Liver (tissue), 9 donors: ENCODE measurements around the gene HNRNPA1. TPM values are rescaled to one million over a fixed set of nuclear protein-coding genes. Genes with fewer than 3 reads are reported as not detected.

Experiments
- DNase-seq: peaks from one replicate; pipeline ENCODE4 v3.0.0-alpha.2; 2017; ENCODE audit warnings: low spot score
- H3K27ac ChIP-seq, 2 donors: one replicate each; pipeline ENCODE4 v1.7.0; 2013; ENCODE audit warnings: inconsistent platforms in 2 of 2, low read length in 2 of 2, control low read depth in 1 of 2, low read depth in 1 of 2, mild to moderate bottlenecking in 1 of 2
- H3K27me3 ChIP-seq, 4 donors: one replicate each; pipeline versions ENCODE4 v1.6.1 to v1.7.0; 2013; ENCODE audit warnings: low read length in 3 of 4, inconsistent platforms in 1 of 4, mild to moderate bottlenecking in 1 of 4, moderate library complexity in 1 of 4; ENCODE audit not compliant: control insufficient read depth in 4 of 4, insufficient read depth in 4 of 4
- H3K36me3 ChIP-seq, 4 donors: one replicate each; pipeline versions ENCODE4 v1.6.1 to v1.7.0; 2013; ENCODE audit warnings: low read length in 3 of 4, mild to moderate bottlenecking in 3 of 4, low read depth in 1 of 4, moderate library complexity in 1 of 4; ENCODE audit not compliant: control insufficient read depth in 4 of 4, insufficient read depth in 3 of 4
- H3K4me1 ChIP-seq, 4 donors: one replicate each; pipeline versions ENCODE4 v1.6.1 to v1.7.0; 2013; ENCODE audit warnings: low read length in 3 of 4, mild to moderate bottlenecking in 3 of 4, moderate library complexity in 1 of 4; ENCODE audit not compliant: control insufficient read depth in 4 of 4, insufficient read depth in 4 of 4
- H3K4me3 ChIP-seq, 3 donors: one replicate each; pipeline versions ENCODE4 v1.6.1 to v1.7.0; 2013; ENCODE audit warnings: low read length in 3 of 3, control low read depth in 1 of 3, low read depth in 1 of 3, mild to moderate bottlenecking in 1 of 3
- H3K9ac ChIP-seq, 2 donors: one replicate each; pipeline ENCODE4 v1.7.0; 2013; ENCODE audit warnings: low read length in 2 of 2, mild to moderate bottlenecking in 2 of 2, moderate library complexity in 2 of 2, control low read depth in 1 of 2, low read depth in 1 of 2
- H3K9me3 ChIP-seq, 4 donors: one replicate each; pipeline versions ENCODE4 v1.6.1 to v1.7.0; 2013; ENCODE audit warnings: low read length in 3 of 4; ENCODE audit not compliant: control insufficient read depth in 4 of 4
- ATF3 ChIP-seq: IDR thresholded peaks from 2 replicates; pipeline ENCODE4 v1.6.1; 2016; ENCODE audit warnings: antibody characterized with exemption
- CTCF ChIP-seq: fragments of 150-350 bp; IDR thresholded peaks from 2 replicates; pipeline ENCODE4 v1.5.1; 2017; ENCODE audit warnings: improper control_type of control experiment, low read depth, low read length; ENCODE audit not compliant: missing input control
- EGR1 ChIP-seq, 2 donors: IDR thresholded peaks; 2 replicates each; pipeline ENCODE4 v1.6.1; 2016 to 2018; ENCODE audit warnings: antibody characterized with exemption in 2 of 2, low read depth in 2 of 2
- FOXA1 ChIP-seq: IDR thresholded peaks from 2 replicates; pipeline ENCODE4 v1.6.1; 2016; ENCODE audit warnings: antibody characterized with exemption
- FOXA2 ChIP-seq: IDR thresholded peaks from 2 replicates; pipeline ENCODE4 v1.6.1; 2016; ENCODE audit warnings: antibody characterized with exemption
- GABPA ChIP-seq, 2 donors: IDR thresholded peaks in 1 of 2; conservative IDR thresholded peaks in 1 of 2; 2 replicates each; pipeline ENCODE4 v1.6.1; 2016; ENCODE audit warnings: antibody characterized with exemption in 2 of 2, mild to moderate bottlenecking in 1 of 2, moderate library complexity in 1 of 2
- HNF4G ChIP-seq: IDR thresholded peaks from 2 replicates; pipeline ENCODE4 v1.6.1; 2016; ENCODE audit warnings: antibody characterized with exemption
- MAX ChIP-seq: IDR thresholded peaks from 2 replicates; pipeline ENCODE4 v1.6.1; 2016; ENCODE audit warnings: antibody characterized with exemption
- RAD21 ChIP-seq, 2 donors: IDR thresholded peaks; 2 replicates each; pipeline ENCODE4 v1.6.1; 2016; ENCODE audit warnings: antibody characterized with exemption in 2 of 2, mild to moderate bottlenecking in 2 of 2
- RXRA ChIP-seq, 2 donors: IDR thresholded peaks; 2 replicates each; pipeline ENCODE4 v1.6.1; 2017 to 2018; ENCODE audit warnings: antibody characterized with exemption in 2 of 2, mild to moderate bottlenecking in 1 of 2
- SP1 ChIP-seq: IDR thresholded peaks from 2 replicates; pipeline ENCODE4 v1.6.1; 2018; ENCODE audit warnings: antibody characterized with exemption, mild to moderate bottlenecking
- TAF1 ChIP-seq: conservative IDR thresholded peaks from 2 replicates; pipeline ENCODE4 v1.6.1; 2016; ENCODE audit warnings: antibody characterized with exemption, mild to moderate bottlenecking
- YY1 ChIP-seq: IDR thresholded peaks from 2 replicates; pipeline ENCODE4 v1.6.1; 2016; ENCODE audit warnings: antibody characterized with exemption, mild to moderate bottlenecking
- WGBS: extraction: QIAGEN DNeasy Blood & Tissue Kit; methylation state at CpG from one replicate; pipeline ENCODE4 v1.1.7; 2013; 5-methylcytosine and 5-hydroxymethylcytosine counted together
- polyA plus RNA-seq, 2 donors: library from polyadenylated mRNA; stranded (reverse) in 1 of 2; unstranded in 1 of 2; fragments of 200-250 nt in 1 of 2; fragments of >200 nt in 1 of 2; fragmentation: Nextera tagmentation in 1 of 2; extraction: Ambion mirVana in 1 of 2; gene quantifications; one replicate each; pipeline versions ENCODE4 v1.2.1 to v1.2.3, GENCODE V29; 2013 to 2015
- total RNA-seq, 2 donors: library from RNA; depleted of rRNA; stranded (reverse); fragments of >200 nt; gene quantifications; one replicate each; pipeline ENCODE4 v1.2.3, GENCODE V29; 2014
- donor health status: healthy.
- donor health status: healthy.
- donor health status: healthy.
- donor health status: healthy.
- donor health status: healthy.

HNRNPA1 gene
- total and polyA plus RNA-seq, 4 donors = 81.0 to 274 (median 205) TPM

- H3K36me3 ChIP-seq = no peaks in the 10 kb centered on the region
- no peak for TF ChIP-seq SP1
- H3K27me3 ChIP-seq = no peaks in the 10 kb centered on the region
- H3K4me3 ChIP-seq = no peak overlapping the region
- no peak for DNase-seq
- H3K9me3 ChIP-seq = no peaks in the 10 kb centered on the region
- H3K4me1 ChIP-seq = peaks cover 0 to 15% (median 10%) of the 10 kb centered on the region in 4 donors
- WGBS = 92% methylated on average over 3 of the region's 3 CpGs
- H3K9ac ChIP-seq = no peak overlapping the region
- no peak overlapping the region for H3K27ac ChIP-seq
Measured at GRCh38 chr12:54276368-54276767, 4.2 kb upstream of the HNRNPA1 start.

- TF ChIP-seq SP1 = no peak
- TF ChIP-seq ATF3 = no peak
- TF ChIP-seq RXRA (IDR thresholded peaks at IDR 0.05) = no peak
- no peak for TF ChIP-seq MAX
- TF ChIP-seq FOXA1 = no peak
- no peak for DNase-seq
- no peak overlapping the region for H3K27ac ChIP-seq
- no peak overlapping the region for H3K4me3 ChIP-seq
- H3K9me3 ChIP-seq = no peaks in the 10 kb centered on the region
- H3K9ac ChIP-seq = no peak overlapping the region
- WGBS = 61% methylated on average over 5 of the region's 5 CpGs
- H3K36me3 ChIP-seq = peaks cover 4 to 13% (median 8%) of the 10 kb centered on the region in 4 donors
- H3K4me1 ChIP-seq = peaks cover 0 to 30% (median 21%) of the 10 kb centered on the region in 4 donors
- no peaks in the 10 kb centered on the region for H3K27me3 ChIP-seq
Measured at GRCh38 chr12:54277823-54278276, 2.7 kb upstream of the HNRNPA1 start.

- peak overlapping the region; percentile 81 to 94 for H3K27ac ChIP-seq
- no peak for DNase-seq
- H3K4me3 ChIP-seq = peak overlapping the region; percentile 53 to 92 (median 73)
- no peaks in the 10 kb centered on the region for H3K27me3 ChIP-seq
- peak overlapping the region; percentile 63 to 72 for H3K9ac ChIP-seq
- TF ChIP-seq HNF4G = peak; percentile 9
- no peak for TF ChIP-seq CTCF
- H3K9me3 ChIP-seq = no peaks in the 10 kb centered on the region
- peaks cover 7 to 27% (median 21%) of the 10 kb centered on the region in 4 donors for H3K36me3 ChIP-seq
- under 1% methylated on average over 19 of the region's 19 CpGs for WGBS
- H3K4me1 ChIP-seq = peaks cover 0 to 44% (median 35%) of the 10 kb centered on the region in 4 donors
Measured at GRCh38 chr12:54279227-54279631, 1.3 kb upstream of the HNRNPA1 start.

- Histone ChIP-seq H3K9me3 (no peaks in the 10 kb centered on the region), H3K4me3 (peak within 1 kb of the TSS; percentile 53 to 95 (median 86)), H3K9ac (peak within 1 kb of the TSS; percentile 73 to 90), H3K36me3 (peaks cover 7 to 29% (median 22%) of the 10 kb centered on the region in 4 donors), H3K4me1 (peaks cover 0 to 46% (median 36%) of the 10 kb centered on the region in 4 donors), H3K27ac (peak within 1 kb of the TSS; percentile 89 to 94), H3K27me3 (no peaks in the 10 kb centered on the region)
- DNase-seq = peak; percentile 98
- under 1% methylated on average over 49 of the region's 49 CpGs for WGBS
- peak; percentile 83 for TF ChIP-seq SP1
- TF ChIP-seq CTCF = no peak
- peak; percentile 99 for TF ChIP-seq YY1
- no peak for TF ChIP-seq EGR1 (IDR thresholded peaks at IDR 0.05; ENCODE audit: low read depth in 2 of 2)
- no peak for TF ChIP-seq HNF4G
- peak; percentile 88 for TF ChIP-seq MAX
- peak in 1 of 2 donors; percentile 47 for TF ChIP-seq RAD21 (IDR thresholded peaks at IDR 0.05)
- TF ChIP-seq GABPA (IDR thresholded peaks at IDR 0.05 in 1 of 2, conservative IDR thresholded peaks at IDR 0.05 in 1 of 2) = no peak
- peak; percentile 93 for TF ChIP-seq TAF1
- TF ChIP-seq FOXA2 = no peak
Measured at GRCh38 chr12:54279632-54280467, 676 bp upstream of the HNRNPA1 start, which contains the start of gene CBX5. Gene CBX5, minus strand, starts transcription at chr12:54280122. Its CDS starts 22,472 bp downstream, at chr12:54257650.
